HG03457 (cell line): ENCODE measurements around the gene PEAK1.

Source experiments
- ATAC-seq: cut with Tn5 transposase; IDR thresholded peaks from one replicate; pipeline ENCODE4 v1.9.1; 2021; ENCODE audit warnings: moderate number of reproducible peaks; ENCODE audit not compliant: unreplicated experiment

PEAK1 gene

GRCh38 chr15:77361456-77361855 is 58.4 kb downstream of the PEAK1 start:
- ATAC-seq = no peak

- ATAC-seq = no peak
Measured at GRCh38 chr15:77358545-77359240, 61.2 kb downstream of the PEAK1 start.

GRCh38 chr15:77356305-77356704 is 63.6 kb downstream of the PEAK1 start:
- ATAC-seq = no peak

- ATAC-seq = no peak
Measured at GRCh38 chr15:77355321-77355720, 64.6 kb downstream of the PEAK1 start.

GRCh38 chr15:77354063-77354462 is 65.8 kb downstream of the PEAK1 start:
- ATAC-seq = no peak

- no peak for ATAC-seq
Measured at GRCh38 chr15:77352887-77353286, 67.0 kb downstream of the PEAK1 start.

- no peak for ATAC-seq
Measured at GRCh38 chr15:77350792-77351191, 69.1 kb downstream of the PEAK1 start.

GRCh38 chr15:77349666-77350065 is 70.2 kb downstream of the PEAK1 start:
- ATAC-seq = no peak

GRCh38 chr15:77348511-77348910 is 71.4 kb downstream of the PEAK1 start:
- no peak for ATAC-seq

- no peak for ATAC-seq
Measured at GRCh38 chr15:77347197-77347596, 72.7 kb downstream of the PEAK1 start.

- no peak for ATAC-seq
Measured at GRCh38 chr15:77346245-77347036, 73.5 kb downstream of the PEAK1 start.

- no peak for ATAC-seq
Measured at GRCh38 chr15:77342807-77343206, 77.1 kb downstream of the PEAK1 start.

- no peak for ATAC-seq
Measured at GRCh38 chr15:77340245-77340644, 79.7 kb downstream of the PEAK1 start.

GRCh38 chr15:77336006-77336405 is 83.9 kb downstream of the PEAK1 start:
- ATAC-seq = no peak

- ATAC-seq = no peak
Measured at GRCh38 chr15:77335298-77335697, 84.6 kb downstream of the PEAK1 start.

- no peak for ATAC-seq
Measured at GRCh38 chr15:77333166-77333565, 86.7 kb downstream of the PEAK1 start.

GRCh38 chr15:77329202-77329601 is 90.7 kb downstream of the PEAK1 start:
- no peak for ATAC-seq

GRCh38 chr15:77327844-77328529 is 91.9 kb downstream of the PEAK1 start:
- ATAC-seq = no peak

- ATAC-seq = no peak
Measured at GRCh38 chr15:77327168-77327567, 92.7 kb downstream of the PEAK1 start.

- no peak for ATAC-seq
Measured at GRCh38 chr15:77326366-77326765, 93.5 kb downstream of the PEAK1 start.

- no peak for ATAC-seq
Measured at GRCh38 chr15:77312523-77312922, 107.4 kb downstream of the PEAK1 start.
